Measurements from ENCODE around the gene EDRF1.

The EDRF1 gene

DNA sequence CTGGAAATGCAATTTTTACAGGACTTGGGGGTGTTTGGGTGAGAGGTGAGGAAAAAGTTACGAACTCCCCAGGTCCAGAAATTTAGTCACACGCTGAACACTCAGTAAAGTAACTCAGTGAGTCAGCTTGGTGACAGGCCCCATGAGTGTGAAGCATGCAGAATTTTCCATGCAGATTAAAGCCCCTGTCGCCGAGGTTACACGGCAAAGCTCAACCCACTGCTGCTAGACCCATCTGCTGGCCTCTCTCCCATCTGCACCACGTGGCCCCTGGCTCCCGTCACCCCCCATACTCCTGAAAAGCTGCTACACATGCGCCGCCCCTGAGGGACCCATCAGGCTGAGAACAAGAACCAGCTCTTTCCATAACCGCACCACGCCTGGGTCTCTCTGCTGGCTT lies 63.1 kb downstream of the EDRF1 start:
- TF ChIP-seq CTCF (conservative IDR thresholded peaks at IDR 0.05): no peak
- TF ChIP-seq ZFX (IDR thresholded peaks at IDR 0.05): no peak
- H3K27ac ChIP-seq: no peak overlapping the region

DNA sequence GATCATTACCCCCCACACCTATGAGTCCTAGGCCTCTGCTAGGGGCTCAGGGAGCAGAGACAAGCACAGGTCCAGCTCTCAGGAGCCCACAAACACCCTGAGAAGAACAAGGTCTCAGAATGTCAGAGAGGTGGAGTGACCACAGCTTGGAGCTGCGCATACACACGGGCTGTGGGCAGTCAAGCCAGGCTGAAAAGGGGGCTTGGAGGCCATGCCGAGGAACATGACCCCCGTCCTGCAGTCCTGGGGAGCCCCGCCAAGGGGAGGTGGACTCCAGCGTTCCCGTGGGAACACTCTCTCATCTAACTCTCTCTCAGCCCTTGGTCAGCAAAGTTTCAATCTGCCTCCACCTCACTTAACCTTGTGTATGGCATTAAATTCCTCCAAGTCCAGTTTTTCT lies 63.9 kb downstream of the EDRF1 start:
- TF ChIP-seq ZFX (IDR thresholded peaks at IDR 0.05) (no peak), CTCF (conservative IDR thresholded peaks at IDR 0.05) (no peak)
- no peak overlapping the region for H3K27ac ChIP-seq

DNA sequence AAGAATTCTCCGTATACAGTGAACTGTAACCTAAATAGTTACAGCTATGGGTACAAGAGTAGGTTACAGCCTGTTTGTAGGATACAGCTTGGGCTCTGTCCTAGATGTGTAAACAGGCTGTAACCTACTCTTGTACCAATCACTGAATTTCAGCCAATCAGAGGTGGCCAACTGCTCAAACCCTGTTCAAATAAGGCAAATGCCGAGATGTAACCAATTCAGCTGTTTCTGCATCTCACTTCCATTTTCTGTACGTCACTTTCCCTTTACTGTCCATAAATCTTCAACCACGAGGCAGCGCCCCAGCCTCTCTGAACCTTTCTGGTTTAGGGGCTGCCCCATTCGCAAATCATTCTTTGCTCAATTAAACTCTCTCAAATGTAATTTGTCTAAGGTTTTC lies 64.4 kb downstream of the EDRF1 start:
- no peak overlapping the region for H3K27ac ChIP-seq
- TF ChIP-seq CTCF (conservative IDR thresholded peaks at IDR 0.05) (no peak), ZFX (IDR thresholded peaks at IDR 0.05) (no peak)

DNA sequence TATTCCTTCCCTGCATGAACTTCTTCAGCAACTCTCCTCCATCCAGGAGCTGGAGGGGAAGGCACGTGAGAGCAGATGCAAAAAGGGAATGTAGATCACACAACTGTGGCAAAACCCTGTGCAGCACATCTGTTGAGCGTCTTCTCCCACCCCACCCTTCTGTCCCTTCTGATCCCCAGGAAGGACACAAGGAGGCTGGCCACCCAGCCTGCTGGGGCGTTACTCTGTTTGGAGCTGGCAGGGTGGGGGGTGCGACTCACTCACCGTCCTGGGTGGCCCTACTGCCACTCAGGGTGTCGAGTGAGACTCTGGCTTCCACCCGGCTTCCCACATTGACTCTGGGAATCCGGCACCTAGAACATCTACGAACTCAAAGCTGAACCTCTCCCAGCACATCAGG lies 66.3 kb downstream of the EDRF1 start:
- H3K27ac ChIP-seq: no peak overlapping the region
- TF ChIP-seq CTCF (conservative IDR thresholded peaks at IDR 0.05) (no peak), ZFX (IDR thresholded peaks at IDR 0.05) (no peak)

- no peak for TF ChIP-seq ZFX (IDR thresholded peaks at IDR 0.05)
Measured at GRCh38 chr10:125788156-125789034, 68.9 kb downstream of the EDRF1 start.

DNA sequence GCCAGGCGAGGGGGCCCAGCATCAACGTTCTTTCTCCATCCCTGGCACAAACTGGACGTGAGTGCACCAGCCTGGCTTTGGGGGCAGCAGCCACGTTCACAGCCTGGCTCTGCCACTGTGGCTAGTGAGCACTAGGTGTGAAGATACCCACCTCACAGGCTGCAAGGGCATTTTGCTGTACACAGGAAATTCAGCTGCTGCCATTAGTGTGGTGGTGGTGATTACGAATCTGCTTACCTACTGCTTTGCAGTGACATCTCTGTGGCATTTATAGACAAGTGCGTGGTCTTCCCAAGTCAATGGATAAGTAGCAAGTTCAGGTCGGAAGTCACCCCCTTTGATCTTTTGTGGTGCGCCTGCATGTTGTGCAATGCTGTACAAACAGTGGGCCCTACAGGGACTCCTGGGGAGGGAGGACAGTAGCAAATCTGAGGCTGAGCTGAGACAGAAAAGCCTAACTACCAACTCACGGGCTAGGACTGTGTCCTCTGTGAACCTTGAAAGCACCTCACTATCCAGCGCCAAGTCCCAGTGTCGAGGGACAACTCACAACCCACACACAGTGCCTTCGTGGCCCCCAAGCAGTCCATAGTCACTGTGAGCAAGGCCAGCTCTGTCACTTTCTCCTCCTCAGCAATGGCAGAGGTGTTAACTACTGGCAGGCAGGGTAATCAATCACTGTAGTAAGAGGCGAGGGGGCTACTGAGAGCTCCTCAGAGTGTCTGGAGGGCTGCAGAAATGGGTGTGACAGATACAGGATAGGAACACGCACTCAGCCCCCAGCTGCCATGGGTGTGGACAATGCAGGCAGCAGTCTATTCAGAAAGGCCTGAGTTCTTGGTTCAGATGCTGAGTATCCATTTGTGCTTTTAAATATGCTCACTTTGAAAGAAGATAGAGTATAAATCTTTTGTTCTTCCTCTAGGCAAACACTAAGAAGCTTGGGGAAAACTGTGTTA lies 73.1 kb downstream of the EDRF1 start:
- no peak overlapping the region for H3K27ac ChIP-seq
- no peak for TF ChIP-seq ZFX (IDR thresholded peaks at IDR 0.05)
- TF ChIP-seq CTCF (conservative IDR thresholded peaks at IDR 0.05): no peak

More at GRCh38 chr10:125788156-125789034, 68.9 kb downstream of the EDRF1 start:
- no peak overlapping the region for H3K27ac ChIP-seq

DNA sequence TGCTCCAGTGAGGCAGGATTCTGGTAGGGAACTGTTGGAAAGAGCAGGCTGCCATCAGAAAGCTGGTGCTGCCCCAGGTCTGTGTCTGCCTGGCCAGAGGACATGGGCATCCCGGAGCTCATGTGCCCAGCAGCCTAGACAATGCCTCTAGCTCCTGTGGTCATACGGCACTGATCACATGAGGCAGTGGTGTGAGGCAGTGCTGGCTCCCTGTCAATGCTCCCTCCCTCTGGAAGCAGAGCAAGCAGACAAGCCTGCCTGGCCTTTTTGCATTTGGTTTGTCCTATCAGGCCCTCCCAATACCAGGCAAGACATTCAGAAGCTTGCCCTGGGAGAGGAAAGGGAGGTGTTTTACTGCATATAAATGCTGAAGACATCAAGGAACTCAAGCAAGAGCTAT lies 75.6 kb downstream of the EDRF1 start:
- no peak overlapping the region for H3K27ac ChIP-seq
- TF ChIP-seq ZFX (IDR thresholded peaks at IDR 0.05) (no peak), CTCF (conservative IDR thresholded peaks at IDR 0.05) (no peak)
